Prostate gland (tissue), 2 donors: ENCODE measurements around the gene ARHGAP26.
A peak's percentile ranks its signal among the peaks of the same experiment; 100 is the strongest.

ENCODE experiments used
- POLR2AphosphoS5 ChIP-seq: sonication (generic); formaldehyde crosslinking; IDR thresholded peaks from one replicate; pipeline ENCODE4 v1.6.1; 2017; ENCODE audit warnings: antibody characterized with exemption
- TF ChIP-seq, protein P1 (sequence below), 4 experiments: fragments of 200-600 bp in 2 of 4; fragments of 450-650 bp in 2 of 4; sonication (generic) in 2 of 4; IDR thresholded peaks; 1 replicate in 3 of 4; 2 replicates in 1 of 4; pipeline ENCODE4 v1.5.1; 2016 to 2019; ENCODE audit warnings: antibody characterized with exemption in 4 of 4, mild to moderate bottlenecking in 2 of 4, moderate library complexity in 2 of 4

DNA sequence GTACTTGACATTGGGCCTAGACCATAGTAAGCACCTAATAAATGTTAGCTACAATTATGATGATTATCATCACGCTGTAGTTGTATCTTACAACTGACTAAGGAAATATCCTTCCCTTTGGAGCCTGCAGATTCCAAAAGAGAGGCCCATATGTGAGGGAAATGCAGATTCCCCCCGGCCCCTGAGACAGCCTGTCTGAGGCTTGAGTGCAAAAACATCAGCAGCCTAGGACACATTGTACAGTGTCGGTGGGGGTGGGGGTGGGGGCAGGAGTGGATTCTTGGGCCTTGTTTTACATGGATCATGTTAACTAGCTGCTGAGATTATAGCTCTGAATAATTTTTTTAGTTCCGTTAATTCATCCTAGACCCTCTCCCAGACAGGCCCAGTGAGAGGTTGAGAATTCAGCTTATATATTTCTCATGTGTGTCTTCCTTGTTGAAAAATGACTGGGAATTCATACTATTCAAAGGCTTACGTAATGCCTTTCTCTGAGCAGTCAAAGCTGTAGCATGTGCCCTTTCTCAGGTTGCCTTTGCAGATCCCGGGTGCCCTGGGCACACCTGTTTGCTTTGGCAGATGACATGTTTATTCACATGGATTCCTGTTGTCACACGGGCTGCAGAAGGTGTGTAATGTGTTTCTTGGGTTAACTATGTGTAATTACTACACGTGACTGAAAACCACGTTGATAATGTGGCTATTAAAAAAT lies 370.5 kb downstream of the ARHGAP26 start:
- TF ChIP-seq, protein P1, sequence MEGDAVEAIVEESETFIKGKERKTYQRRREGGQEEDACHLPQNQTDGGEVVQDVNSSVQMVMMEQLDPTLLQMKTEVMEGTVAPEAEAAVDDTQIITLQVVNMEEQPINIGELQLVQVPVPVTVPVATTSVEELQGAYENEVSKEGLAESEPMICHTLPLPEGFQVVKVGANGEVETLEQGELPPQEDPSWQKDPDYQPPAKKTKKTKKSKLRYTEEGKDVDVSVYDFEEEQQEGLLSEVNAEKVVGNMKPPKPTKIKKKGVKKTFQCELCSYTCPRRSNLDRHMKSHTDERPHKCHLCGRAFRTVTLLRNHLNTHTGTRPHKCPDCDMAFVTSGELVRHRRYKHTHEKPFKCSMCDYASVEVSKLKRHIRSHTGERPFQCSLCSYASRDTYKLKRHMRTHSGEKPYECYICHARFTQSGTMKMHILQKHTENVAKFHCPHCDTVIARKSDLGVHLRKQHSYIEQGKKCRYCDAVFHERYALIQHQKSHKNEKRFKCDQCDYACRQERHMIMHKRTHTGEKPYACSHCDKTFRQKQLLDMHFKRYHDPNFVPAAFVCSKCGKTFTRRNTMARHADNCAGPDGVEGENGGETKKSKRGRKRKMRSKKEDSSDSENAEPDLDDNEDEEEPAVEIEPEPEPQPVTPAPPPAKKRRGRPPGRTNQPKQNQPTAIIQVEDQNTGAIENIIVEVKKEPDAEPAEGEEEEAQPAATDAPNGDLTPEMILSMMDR (IDR thresholded peaks at IDR 0.05): no peak
- TF ChIP-seq POLR2AphosphoS5: peak; percentile 93
